Measurements from ENCODE around the gene ARHGEF10L.

The ARHGEF10L gene

GRCh38 chr1:17553975-17554700 is 14.6 kb downstream of the ARHGEF10L start:
- DNase-seq, result no peak

GRCh38 chr1:17554954-17555353 is 15.5 kb downstream of the ARHGEF10L start:
- DNase-seq, result no peak

- DNase-seq, result no peak
Observed at GRCh38 chr1:17557986-17558385, 18.5 kb downstream of the ARHGEF10L start.

DNA sequence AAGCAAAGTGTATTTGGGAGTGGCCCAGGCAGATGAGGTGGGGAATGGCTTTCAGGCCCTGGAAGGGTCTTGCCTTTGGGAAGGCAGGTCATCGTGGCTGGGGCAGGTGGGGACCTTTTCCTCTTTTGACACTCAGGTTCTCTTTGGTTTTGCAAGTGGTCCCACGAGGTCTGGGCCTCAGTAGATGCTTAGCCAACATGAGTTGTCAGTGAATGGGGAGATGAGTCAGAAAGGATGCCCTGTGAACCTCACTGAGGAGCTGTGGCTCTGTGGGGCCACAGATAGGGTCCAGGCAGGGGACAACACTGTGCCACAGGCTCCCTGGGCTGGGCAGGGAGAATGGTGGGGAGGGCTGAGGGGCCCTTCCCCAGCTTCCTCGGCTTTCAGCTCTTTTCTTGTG is 19.0 kb downstream of the ARHGEF10L start:
- DNase-seq, result no peak

DNA sequence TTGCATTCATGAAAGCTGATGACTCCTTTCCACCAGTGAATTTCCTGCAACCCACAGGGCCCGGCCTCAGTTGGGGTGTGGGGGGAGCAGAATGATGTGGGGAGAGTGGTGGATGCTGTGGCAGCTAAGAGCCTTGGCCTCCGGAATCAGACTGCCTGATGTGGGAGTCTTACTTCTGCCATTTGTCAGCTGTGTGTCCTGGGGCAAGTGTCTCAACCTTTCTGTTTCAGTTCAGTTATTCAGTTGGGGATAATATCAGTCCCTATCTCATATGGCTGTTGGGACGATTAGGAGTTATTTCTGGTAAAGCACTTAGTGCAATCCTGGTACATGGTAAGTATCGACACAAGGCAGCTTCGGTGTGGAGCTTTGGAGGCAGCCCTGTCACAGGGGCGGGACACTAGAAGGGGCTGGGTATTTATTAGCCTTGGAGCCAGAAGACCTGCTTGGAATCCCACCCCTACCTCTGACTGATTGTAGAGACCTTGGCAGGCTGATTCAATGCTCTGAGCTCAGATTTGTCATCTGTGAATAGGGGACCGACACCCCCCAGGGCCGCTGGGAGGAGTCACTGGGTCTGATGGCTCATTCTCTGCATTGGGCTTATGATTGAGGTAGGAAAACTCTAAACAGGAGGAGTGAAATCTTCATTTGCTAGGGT is 19.6 kb downstream of the ARHGEF10L start:
- no peak for DNase-seq

- no peak for DNase-seq
Observed at GRCh38 chr1:17559615-17560419, 20.3 kb downstream of the ARHGEF10L start.

- no peak for DNase-seq
Observed at GRCh38 chr1:17561247-17561548, 21.7 kb downstream of the ARHGEF10L start.

DNA sequence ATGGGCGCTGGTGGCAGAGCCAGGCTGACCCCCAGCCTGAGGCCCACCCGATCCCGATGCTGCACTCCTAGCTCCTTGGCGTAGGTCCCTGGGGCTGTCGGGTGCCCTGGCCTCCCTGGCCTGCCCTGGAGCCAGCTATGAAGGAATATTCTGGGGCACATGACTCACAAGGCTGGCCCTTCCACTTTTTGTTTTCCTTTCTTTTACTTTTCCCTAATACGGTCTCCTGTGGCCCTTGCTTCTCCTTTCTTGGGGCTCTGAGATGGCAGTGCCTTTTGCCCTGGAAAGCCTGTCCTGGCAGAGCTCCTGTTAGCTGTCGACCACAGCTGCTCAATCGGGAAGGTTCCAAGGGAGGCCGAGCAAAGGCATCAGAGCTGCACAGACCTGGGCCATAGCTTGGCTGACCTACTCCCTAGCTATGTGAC is 22.1 kb downstream of the ARHGEF10L start:
- no peak for DNase-seq

GRCh38 chr1:17562375-17562774 is 22.9 kb downstream of the ARHGEF10L start:
- DNase-seq, result no peak

DNA sequence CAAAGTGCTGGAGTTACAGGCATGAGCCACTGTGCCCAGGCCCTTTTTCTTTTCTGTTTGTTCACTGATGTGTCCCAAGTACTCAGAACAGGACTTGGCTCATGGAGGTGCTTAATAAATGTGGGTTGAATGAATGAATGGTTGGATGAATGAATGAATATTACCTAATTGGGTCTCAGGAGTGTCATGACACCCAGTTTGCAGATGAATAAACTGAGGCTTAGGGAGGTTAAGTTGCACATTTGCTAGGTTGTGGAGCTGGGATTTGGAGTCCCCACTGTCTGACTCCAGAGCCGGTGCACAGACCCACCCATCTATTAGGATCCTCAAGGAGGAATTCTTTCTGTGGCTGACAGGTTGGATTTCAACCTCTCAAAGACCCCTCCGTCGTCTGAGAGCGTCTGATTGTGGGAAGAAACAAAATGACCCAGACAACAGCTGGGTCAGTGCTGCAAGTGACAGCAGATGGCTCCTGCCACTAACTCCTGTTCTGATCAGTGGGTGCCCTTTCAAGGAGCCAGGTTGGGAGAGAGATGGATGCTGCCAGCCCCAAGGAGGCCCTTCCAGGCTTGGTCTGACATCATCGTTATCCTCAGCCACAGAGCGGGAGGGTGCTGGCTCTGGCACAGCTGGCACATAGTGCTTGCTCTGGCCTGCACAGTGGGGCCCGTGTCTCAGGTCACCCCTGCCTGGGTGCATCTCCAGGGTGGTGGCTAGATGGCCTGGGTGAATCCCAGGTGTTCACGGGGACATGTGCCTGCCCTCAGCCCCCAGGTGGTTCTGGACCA is 24.2 kb downstream of the ARHGEF10L start:
- no peak for DNase-seq

GRCh38 chr1:17564458-17565393 is 25.2 kb downstream of the ARHGEF10L start:
- no peak for DNase-seq

DNA sequence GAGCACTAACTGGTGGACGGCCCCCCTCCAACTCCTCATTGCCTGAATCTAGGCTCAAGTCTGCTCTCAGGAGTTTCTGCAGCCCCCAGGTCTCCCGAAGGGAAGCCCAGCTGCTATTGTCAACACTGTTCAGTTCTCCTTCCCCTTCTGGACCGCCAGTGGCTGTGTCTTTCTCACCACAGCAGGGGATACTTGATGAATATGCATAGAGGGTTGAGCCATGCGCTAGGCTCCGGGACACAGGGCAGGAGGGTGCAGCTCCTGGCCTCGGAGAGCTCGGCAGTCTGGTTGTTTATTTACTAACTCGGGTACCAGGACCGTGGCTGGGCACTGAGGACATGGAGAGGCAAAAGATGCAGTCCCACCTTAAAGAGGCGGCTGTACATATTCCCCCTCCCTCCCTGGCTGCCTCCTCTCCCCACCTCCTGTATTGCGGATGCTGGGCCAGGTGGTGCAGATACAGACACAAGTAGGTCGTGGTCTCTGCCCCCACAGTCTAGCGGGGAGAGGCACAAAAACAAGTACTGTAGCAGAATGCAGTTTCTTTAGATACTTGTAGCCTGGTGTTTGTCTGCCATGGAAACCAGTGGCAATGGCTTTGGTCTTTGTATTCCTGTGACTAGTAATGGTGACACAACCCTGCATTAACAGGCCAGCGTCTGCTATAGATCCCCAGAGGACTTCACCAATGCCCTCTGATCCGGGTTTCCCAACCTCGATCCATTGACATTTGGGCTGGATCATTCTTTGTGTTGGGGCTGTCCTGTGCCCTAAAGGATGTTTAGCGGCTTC is 26.2 kb downstream of the ARHGEF10L start:
- no peak for DNase-seq

- no peak for DNase-seq
Observed at GRCh38 chr1:17566417-17566816, 26.9 kb downstream of the ARHGEF10L start.

- DNase-seq, result no peak
Observed at GRCh38 chr1:17566892-17567291, 27.4 kb downstream of the ARHGEF10L start.

GRCh38 chr1:17567582-17567981 is 28.1 kb downstream of the ARHGEF10L start:
- no peak for DNase-seq

DNA sequence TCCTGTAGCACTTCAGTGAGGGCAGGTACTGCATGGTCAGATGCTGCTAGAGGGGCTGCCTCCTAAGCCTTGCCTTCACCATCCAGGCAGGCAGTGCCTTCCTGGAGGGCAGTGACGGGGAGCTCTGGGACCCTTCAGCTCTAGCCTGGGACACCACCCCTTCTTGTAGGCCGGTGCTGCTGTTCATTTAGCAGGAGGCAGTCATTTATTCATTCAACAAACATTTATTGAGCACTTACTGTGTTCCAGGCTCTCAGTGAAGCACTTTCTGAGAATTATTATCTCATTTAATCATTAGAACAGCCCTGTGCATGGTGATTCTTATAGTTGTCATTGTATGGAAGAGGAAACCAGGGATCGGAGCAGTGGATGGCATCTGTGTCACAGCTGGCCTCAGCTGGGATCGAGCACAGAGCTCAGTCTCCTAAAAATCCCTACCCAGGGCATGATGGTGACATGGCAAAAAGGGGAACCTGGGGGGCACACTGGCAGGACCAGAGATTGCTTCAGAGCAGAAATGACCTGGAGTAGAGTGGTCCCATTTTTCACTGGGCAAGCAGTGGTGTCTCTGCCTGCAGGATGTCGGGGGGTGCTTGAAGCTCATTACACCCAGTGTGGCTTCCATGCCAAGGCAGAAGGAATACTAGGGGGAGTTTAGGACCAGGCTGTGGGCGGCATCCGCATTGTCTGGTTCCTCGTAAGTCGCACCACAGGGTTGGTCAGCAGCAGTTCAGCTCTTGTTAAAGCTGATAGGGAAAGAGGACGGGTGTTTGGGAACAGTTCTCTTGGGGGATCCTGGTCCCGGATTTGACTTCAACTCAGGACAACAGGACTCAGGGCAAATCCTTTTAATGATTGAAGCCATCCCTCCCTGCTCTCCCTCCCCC is 28.8 kb downstream of the ARHGEF10L start:
- DNase-seq, result no peak

- DNase-seq, result no peak
Observed at GRCh38 chr1:17569200-17570139, 30.0 kb downstream of the ARHGEF10L start.

- DNase-seq, result no peak
Observed at GRCh38 chr1:17570228-17570627, 30.7 kb downstream of the ARHGEF10L start.
